ENCODE data around the gene PRSS27. TPM values are rescaled to one million over a fixed set of nuclear protein-coding genes. Genes with fewer than 3 reads are reported as not detected.

The PRSS27 gene
- total RNA-seq, 1 donor from 2014 or later, result 1.3 TPM

- TF ChIP-seq, protein P1, sequence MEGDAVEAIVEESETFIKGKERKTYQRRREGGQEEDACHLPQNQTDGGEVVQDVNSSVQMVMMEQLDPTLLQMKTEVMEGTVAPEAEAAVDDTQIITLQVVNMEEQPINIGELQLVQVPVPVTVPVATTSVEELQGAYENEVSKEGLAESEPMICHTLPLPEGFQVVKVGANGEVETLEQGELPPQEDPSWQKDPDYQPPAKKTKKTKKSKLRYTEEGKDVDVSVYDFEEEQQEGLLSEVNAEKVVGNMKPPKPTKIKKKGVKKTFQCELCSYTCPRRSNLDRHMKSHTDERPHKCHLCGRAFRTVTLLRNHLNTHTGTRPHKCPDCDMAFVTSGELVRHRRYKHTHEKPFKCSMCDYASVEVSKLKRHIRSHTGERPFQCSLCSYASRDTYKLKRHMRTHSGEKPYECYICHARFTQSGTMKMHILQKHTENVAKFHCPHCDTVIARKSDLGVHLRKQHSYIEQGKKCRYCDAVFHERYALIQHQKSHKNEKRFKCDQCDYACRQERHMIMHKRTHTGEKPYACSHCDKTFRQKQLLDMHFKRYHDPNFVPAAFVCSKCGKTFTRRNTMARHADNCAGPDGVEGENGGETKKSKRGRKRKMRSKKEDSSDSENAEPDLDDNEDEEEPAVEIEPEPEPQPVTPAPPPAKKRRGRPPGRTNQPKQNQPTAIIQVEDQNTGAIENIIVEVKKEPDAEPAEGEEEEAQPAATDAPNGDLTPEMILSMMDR (IDR thresholded peaks at IDR 0.05; ENCODE audit: insufficient read depth, low read length, severe bottlenecking), result no peak
- Histone ChIP-seq H3K27me3 (ENCODE audit: control insufficient read depth, insufficient read depth, low read length) (no peaks in the 10 kb centered on the region), H3K36me3 (ENCODE audit: control insufficient read depth, insufficient read depth, low read length) (peaks cover 27% of the 10 kb centered on the region), H3K4me3 (ENCODE audit: low read depth, low read length) (no peak overlapping the region)
- no peak for FAIRE-seq
- DNase-seq (ENCODE audit: low read depth), result no peak
Measured at GRCh38 chr16:2708290-2708639, 11.8 kb downstream of the PRSS27 start.

DNA sequence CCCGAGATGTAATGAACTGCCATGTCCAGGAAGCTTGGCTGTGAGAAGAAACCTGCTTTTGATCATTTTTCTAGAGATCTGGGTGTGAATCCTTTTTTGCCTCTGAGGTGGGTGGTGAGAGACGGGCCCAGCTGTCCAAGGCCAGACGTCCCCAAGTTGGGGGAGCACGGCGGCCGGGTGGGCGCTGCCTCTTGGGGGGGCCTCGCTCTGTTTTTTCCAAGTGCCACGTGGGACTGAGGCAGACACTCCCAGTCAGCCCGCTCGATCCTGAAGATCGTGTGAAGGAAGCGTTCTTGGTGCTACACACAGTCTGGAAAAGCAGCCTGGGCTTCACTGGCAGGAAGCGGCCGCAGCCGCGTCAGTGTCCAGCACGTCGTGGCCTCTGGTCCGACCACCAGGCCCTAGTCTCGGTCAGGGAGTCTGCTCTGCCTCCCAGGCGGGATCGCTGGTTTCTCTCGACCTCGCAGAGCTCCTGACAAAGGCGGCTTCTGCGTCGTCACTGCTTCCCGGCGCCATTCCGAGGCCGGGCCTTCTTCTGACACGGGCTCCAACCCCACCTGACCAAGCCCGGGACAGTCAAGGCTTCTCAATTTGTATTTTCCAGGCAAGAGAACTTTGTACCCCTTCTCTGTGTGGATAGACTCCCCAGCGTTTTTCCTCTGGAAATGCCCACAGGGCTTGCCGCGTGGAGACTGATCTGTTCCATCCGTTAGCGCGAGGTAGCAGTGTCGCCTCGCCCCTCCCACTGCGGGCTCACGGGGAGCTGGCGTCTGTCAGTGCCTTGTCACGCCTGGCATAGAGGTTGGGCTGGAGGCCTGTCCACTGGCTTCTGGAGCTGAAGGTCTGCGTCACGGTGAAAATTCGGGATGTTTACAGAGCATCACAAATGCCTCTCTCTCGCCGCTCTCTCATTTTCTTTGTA, 12.4 kb downstream of the PRSS27 start:
- TF ChIP-seq, protein P1 (IDR thresholded peaks at IDR 0.05; ENCODE audit: insufficient read depth, low read length, severe bottlenecking), result no peak
- Histone ChIP-seq H3K4me3 (ENCODE audit: low read depth, low read length) (no peak overlapping the region), H3K36me3 (ENCODE audit: control insufficient read depth, insufficient read depth, low read length) (peaks cover 30% of the 10 kb centered on the region), H3K27me3 (ENCODE audit: control insufficient read depth, insufficient read depth, low read length) (no peaks in the 10 kb centered on the region)
- DNase-seq (ENCODE audit: low read depth) (no peak), FAIRE-seq (no peak)

DNA sequence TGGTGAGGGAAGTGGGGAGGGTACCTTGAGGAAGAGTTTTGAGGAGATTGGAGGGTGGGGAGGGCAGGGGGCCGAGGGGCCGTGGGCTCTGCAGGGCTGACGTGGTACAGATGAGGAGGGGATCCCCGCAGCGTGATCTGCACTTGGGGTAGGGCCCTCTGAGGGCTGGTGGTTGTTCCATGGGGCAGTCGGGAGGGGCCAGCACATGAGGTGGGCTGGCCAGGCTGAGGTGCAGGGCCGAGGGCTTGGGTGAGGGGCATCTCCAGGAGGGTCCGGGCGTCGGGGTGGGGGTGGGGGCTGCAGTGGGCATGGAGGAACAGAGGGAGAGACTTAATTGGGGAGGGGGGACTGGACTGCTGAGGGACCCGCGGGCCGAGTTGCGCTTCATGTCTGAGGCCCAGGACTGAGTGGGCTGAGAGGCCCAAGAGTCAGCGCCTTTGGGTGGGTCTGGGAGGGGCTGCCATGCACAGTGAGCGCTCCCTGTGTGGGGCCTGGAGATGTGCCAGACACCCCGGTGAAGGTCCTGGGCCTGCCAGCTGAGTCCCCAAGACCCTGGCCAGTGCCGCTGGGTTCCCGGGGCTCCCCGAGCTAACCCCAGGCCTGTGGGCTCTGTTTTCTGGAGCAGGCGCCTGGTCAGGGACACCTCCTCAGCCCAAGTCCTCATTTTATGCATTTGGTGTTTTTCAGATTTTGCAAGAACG, 13.3 kb downstream of the PRSS27 start:
- H3K4me3 ChIP-seq (ENCODE audit: low read depth, low read length), result no peak overlapping the region
- FAIRE-seq (no peak), DNase-seq (ENCODE audit: low read depth) (no peak)
- no peaks in the 10 kb centered on the region for H3K27me3 ChIP-seq (ENCODE audit: control insufficient read depth, insufficient read depth, low read length)
- peaks cover 36% of the 10 kb centered on the region for H3K36me3 ChIP-seq (ENCODE audit: control insufficient read depth, insufficient read depth, low read length)
- TF ChIP-seq, protein P1 (IDR thresholded peaks at IDR 0.05; ENCODE audit: insufficient read depth, low read length, severe bottlenecking), result no peak

DNA sequence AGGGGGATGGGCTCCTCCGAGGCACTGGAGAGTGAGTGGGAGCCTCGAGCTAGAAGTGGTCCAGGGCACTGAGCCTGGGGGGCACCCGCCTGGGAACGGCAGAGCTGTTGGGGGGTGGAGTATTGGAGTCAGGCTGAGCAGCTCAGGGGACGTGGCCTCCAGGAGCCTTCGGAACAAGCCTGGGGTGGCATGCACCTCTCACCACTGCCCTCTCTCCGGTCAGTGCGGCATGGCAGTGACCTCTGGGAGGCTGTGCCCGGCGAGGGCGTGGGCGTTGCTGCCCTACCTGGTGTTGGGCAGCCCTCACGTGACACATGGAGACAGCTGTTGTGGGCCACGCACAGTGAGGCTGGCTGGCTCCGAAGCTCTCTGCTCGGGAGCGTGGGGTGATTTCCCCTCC, 13.9 kb downstream of the PRSS27 start:
- H3K4me3 ChIP-seq (ENCODE audit: low read depth, low read length), result no peak overlapping the region
- TF ChIP-seq, protein P1 (IDR thresholded peaks at IDR 0.05; ENCODE audit: insufficient read depth, low read length, severe bottlenecking), result no peak
- no peaks in the 10 kb centered on the region for H3K27me3 ChIP-seq (ENCODE audit: control insufficient read depth, insufficient read depth, low read length)
- no peak for DNase-seq (ENCODE audit: low read depth)
- peaks cover 41% of the 10 kb centered on the region for H3K36me3 ChIP-seq (ENCODE audit: control insufficient read depth, insufficient read depth, low read length)
- no peak for FAIRE-seq

GRCh38 chr16:2705351-2705750, 14.7 kb downstream of the PRSS27 start:
- Histone ChIP-seq H3K36me3 (ENCODE audit: control insufficient read depth, insufficient read depth, low read length) (peaks cover 45% of the 10 kb centered on the region), H3K27me3 (ENCODE audit: control insufficient read depth, insufficient read depth, low read length) (no peaks in the 10 kb centered on the region), H3K4me3 (ENCODE audit: low read depth, low read length) (no peak overlapping the region)
- TF ChIP-seq, protein P1 (IDR thresholded peaks at IDR 0.05; ENCODE audit: insufficient read depth, low read length, severe bottlenecking), result no peak
- no peak for FAIRE-seq
- DNase-seq (ENCODE audit: low read depth), result no peak
